ENCODE measurements around the gene SSC5D. TPM values are rescaled to one million over a fixed set of nuclear protein-coding genes. Genes with fewer than 3 reads are reported as not detected.

SSC5D gene
- total RNA-seq, 1 experiment from 2014 or later = 9.4 TPM

DNA sequence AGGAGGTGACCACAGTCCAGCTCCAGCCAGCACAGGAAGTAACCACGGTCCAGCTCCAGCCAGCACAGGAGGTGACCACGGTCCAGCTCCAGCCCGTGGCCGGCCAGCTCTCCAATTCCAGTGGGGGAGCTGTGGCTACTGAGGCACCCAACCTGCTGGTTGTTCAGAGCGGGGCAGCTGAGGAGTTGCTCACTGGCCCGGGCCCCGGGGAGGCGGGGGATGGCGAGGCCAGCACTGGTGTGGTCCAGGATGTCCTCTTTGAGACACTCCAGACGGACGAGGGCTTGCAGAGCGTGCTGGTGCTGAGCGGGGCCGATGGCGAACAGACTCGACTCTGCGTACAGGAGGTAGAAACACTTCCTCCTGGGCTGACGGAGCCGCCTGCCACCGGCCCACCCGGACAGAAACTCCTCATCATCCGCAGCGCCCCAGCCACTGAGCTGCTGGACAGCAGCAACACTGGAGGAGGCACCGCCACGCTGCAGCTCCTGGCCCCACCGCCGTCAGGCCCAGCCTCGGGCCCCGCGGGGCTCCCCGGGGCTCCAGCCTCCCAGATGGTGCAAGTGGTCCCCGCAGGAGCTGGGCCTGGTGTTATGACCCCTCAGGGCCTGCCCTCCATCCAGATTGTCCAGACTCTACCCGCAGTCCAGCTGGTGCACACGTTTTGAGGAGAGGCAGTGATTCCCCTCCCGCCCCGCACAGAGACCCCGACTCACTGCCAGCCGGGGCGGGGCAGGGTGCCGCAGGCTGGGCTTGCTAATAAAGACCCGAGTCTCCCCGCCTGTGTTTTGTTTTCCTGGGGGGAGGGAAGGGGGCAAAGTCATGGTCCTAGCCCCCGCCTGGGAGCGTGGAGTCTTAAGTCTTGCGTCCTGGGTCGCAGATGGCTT is 4.3 kb upstream of the SSC5D start:
- in situ Hi-C loops (cut with HindIII; ENCODE audit: low sequenced_read_pairs) = no loop called here
- DNase-seq (ENCODE audit: low spot score) = no peak

DNA sequence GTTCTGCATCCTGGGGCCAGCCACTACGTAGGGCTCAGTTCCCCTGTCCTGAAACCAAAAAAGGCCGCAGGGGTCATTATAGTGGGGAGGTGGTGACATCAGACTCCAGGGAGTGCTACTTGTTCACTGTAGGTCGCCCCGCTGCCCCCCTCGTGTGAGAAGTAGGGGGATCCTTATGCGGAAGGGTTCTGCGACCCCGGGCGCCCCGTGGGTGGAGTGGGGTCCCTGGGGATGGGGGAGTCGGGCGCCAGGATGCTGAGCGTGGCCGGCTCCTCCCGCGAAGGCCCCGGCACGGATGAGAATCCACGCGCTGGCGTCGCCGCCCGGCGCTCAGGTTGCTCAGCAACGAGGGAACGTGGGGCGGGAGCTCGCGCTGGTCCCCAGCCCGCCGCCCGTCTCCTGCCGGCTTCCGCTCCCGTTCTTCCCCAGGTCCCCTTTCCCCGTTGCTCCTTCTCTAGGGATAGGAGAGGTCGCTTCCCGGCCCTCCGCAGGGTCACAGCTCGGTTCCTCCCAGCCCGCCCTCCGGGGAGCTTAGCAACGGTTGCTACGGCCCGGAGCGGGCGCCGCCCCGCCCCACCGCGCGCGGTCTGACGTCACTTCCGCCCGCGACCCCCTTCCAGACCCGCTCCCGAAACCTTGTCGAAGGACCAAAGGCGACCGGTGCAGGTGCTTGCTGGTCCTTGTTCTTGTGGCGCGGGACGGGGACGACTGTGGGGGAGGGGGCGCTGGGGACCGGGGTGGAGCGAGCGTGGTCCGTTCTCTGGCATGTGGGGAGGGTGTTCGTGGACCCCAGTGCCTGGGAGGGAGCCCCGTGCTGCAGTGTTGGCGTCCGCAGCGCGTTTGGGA is 3.4 kb upstream of the SSC5D start, which contains the start of gene NAT14:
TSS of gene NAT14 (plus strand) at position 596 of the 846 bp plus-strand sequence. CDS start 521 bp downstream, outside the sequence.
- in situ Hi-C loops (cut with HindIII; ENCODE audit: low sequenced_read_pairs) = no loop called here
- DNase-seq (ENCODE audit: low spot score) = peak; percentile 58

DNA sequence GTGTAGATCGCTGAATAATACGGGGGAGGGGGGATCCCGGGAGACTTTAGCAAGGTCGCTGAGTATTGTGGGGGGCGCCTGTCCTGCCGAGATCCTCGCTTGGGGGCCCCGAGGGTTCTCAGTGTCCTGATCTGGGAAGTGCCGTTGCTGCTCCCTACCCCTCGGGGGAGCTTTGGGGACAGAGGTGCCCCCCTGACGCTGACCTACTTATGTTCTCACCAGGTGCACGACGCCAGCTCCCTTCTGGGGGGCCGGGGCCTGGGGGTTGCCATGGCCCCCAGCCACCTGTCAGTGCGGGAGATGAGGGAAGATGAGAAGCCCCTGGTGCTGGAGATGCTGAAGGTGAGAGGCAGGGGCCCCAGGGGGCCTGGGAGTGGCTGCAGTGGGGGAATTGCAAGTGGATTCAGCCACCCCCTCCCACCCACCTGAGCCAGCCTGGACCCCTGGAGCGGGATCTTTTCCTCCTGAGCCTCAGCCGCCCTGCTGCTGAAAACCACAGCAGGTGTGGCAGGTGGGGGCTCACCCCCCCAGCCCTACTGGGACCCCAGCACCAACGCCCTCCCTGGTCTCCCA is 2.7 kb upstream of the SSC5D start:
- in situ Hi-C loops (cut with HindIII; ENCODE audit: low sequenced_read_pairs) = no loop called here
- peak; percentile 23 for DNase-seq (ENCODE audit: low spot score)

- DNase-seq (ENCODE audit: low spot score) = peak; percentile 56
These were observed 1.9 kb upstream of the SSC5D start for GRCh38 chr19:55486043-55486970.

GRCh38 chr19:55486971-55487923 is 989 bp upstream of the SSC5D start:
- peak; percentile 75 for DNase-seq (ENCODE audit: low spot score)
- in situ Hi-C loops (cut with HindIII; ENCODE audit: low sequenced_read_pairs) = no loop called here

More at GRCh38 chr19:55486043-55486970, 1.9 kb upstream of the SSC5D start:
- in situ Hi-C loops (cut with HindIII; ENCODE audit: low sequenced_read_pairs) = no loop called here

GRCh38 chr19:55488986-55489710 is 912 bp downstream of the SSC5D start:
- in situ Hi-C loops (cut with HindIII; ENCODE audit: low sequenced_read_pairs) = no loop called here
- peak; percentile 19 for DNase-seq (ENCODE audit: low spot score)

DNA sequence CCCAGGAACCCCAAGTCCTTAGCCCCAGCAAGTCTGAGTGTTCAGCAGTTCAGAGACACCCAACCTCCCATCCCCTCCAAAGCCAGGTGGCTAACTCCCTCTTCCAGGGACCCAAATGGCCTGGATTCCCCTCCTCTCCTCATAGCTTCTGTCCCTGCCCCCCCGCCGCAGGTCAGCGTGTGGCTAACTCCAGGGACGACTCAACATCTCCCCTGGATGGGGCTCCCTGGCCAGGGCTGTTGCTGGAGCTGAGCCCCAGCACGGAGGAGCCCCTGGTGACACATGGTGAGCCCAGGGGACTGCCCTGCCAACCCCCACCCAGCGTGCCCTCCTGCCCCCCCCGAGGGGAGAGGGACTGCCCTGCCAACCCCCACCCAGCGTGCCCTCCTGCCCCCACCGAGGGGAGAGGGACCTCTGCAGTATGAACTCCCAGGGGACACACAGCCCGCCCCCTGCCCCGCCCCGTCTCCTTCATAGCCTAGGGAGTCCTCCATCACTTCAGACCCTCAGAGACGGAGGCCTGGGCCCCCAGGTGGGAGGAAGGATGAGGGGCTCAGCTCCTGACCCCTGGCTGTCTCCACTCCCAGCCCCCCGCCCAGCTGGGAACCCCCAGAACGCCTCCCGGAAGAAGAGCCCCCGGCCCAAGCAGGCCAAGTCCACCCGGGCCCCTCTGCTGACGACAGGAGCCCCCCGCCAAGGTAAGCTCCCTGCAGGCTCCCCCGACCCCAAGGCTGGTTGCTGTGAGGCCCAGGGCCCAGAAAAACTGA is 1.7 kb downstream of the SSC5D start:
- in situ Hi-C loops (cut with HindIII; ENCODE audit: low sequenced_read_pairs) = no loop called here
- DNase-seq (ENCODE audit: low spot score) = no peak

GRCh38 chr19:55490478-55491432 is 2.5 kb downstream of the SSC5D start:
- in situ Hi-C loops (cut with HindIII; ENCODE audit: low sequenced_read_pairs) = no loop called here
- DNase-seq (ENCODE audit: low spot score) = no peak

- in situ Hi-C loops (cut with HindIII; ENCODE audit: low sequenced_read_pairs) = no loop called here
These were observed 3.5 kb downstream of the SSC5D start for GRCh38 chr19:55491546-55492360.

DNA sequence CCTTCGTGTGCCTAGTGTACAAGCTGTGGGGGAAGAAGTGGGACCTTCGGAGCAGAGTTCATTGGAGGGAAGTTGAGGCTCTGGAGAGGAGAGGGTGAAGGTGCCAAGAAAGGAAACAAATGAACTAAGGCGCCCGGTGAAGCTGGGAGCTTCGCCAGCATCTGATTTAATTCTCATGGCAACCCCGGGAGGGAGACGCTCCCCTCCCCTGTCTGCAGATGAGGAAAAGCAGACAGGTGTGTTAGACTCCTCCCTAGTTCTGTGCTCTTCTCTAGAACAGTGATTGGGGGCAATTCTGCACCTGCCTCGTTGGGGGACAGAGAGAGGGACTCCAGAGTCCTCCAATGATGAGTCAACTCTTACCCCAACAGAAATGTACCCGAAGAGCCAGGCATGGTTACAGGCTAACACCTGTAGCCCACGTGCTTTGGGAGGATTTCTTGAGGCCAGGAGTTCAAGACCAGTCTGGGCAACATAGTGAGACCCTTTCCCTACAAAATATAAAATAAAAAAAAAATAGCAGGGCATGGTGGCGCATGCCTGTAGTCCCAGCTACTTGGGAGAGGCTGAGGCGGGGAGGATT is 4.2 kb downstream of the SSC5D start:
- in situ Hi-C loops (cut with HindIII; ENCODE audit: low sequenced_read_pairs) = no loop called here
- no peak for DNase-seq (ENCODE audit: low spot score)

More at GRCh38 chr19:55491546-55492360, 3.5 kb downstream of the SSC5D start:
- no peak for DNase-seq (ENCODE audit: low spot score)

GRCh38 chr19:55493052-55493644 is 4.9 kb downstream of the SSC5D start:
- no peak for DNase-seq (ENCODE audit: low spot score)
- in situ Hi-C loops (cut with HindIII; ENCODE audit: low sequenced_read_pairs) = no loop called here

GRCh38 chr19:55493645-55494171 is 5.5 kb downstream of the SSC5D start:
- in situ Hi-C loops (cut with HindIII; ENCODE audit: low sequenced_read_pairs) = no loop called here
- DNase-seq (ENCODE audit: low spot score) = no peak

DNA sequence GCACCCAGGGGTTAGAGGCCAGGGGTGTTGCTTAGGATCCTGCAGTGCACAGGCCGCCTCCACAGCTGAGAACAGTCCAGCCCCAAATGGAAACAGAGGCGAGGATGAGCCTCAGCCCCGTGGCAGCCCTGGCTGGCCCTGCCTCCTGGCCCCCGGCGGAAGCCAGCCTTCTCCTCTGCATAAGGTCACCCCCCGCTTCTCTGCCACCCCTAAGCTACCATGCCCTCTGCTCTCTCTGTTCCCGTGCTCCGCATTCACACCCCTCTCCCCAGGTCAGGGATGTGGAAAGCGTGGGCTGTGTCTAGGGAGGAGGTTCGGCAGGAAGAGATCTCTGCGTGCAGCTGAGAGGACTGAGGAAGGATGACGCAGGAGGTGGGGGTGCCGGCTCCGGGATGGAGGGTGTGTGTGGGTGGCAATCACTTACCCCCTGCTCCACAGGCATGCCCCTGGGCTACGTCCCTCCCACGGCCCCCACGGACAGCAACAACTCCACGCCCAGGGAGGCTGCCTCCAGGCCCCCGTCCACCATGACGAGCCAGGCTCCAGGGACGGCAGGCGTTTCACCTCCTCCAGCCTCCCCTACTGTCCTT is 6.0 kb downstream of the SSC5D start:
- DNase-seq (ENCODE audit: low spot score) = no peak
- in situ Hi-C loops (cut with HindIII; ENCODE audit: low sequenced_read_pairs) = no loop called here
